Peyer's patch (tissue), 4 donors: ENCODE measurements around the gene RPS15.

Experiments used
- POLR2A ChIP-seq, 2 donors: fragments of 450-650 bp; IDR thresholded peaks; one replicate each; pipeline ENCODE4 v1.5.1; 2017; ENCODE audit warnings: antibody characterized with exemption in 2 of 2, mild to moderate bottlenecking in 2 of 2, moderate library complexity in 2 of 2
- TF ChIP-seq, protein P1 (sequence below), 6 experiments: fragments of 450-650 bp in 4 of 6; fragments of 200-600 bp in 2 of 6; sonication (generic) in 1 of 6; IDR thresholded peaks; one replicate each; pipeline ENCODE4 v1.5.1; 2017 to 2019; ENCODE audit warnings: antibody characterized with exemption in 6 of 6, mild to moderate bottlenecking in 3 of 6, moderate library complexity in 1 of 6

GRCh38 chr19:1481224-1481892, 43.2 kb downstream of the RPS15 start:
- TF ChIP-seq, protein P1, sequence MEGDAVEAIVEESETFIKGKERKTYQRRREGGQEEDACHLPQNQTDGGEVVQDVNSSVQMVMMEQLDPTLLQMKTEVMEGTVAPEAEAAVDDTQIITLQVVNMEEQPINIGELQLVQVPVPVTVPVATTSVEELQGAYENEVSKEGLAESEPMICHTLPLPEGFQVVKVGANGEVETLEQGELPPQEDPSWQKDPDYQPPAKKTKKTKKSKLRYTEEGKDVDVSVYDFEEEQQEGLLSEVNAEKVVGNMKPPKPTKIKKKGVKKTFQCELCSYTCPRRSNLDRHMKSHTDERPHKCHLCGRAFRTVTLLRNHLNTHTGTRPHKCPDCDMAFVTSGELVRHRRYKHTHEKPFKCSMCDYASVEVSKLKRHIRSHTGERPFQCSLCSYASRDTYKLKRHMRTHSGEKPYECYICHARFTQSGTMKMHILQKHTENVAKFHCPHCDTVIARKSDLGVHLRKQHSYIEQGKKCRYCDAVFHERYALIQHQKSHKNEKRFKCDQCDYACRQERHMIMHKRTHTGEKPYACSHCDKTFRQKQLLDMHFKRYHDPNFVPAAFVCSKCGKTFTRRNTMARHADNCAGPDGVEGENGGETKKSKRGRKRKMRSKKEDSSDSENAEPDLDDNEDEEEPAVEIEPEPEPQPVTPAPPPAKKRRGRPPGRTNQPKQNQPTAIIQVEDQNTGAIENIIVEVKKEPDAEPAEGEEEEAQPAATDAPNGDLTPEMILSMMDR (IDR thresholded peaks at IDR 0.05): no peak
- no peak for TF ChIP-seq POLR2A (IDR thresholded peaks at IDR 0.05)
